ENCODE data around the gene DOCK2. TPM values are rescaled to one million over a fixed set of nuclear protein-coding genes. Genes with fewer than 3 reads are reported as not detected.
"Not testable (repeated sequence)": the region's sequence is repeated elsewhere in the genome, so short reads cannot be mapped to it uniquely, and the experiment has no call there.

Gene DOCK2
- polyA plus RNA-seq, 1 donor from 2014 or later = 114 TPM

DNA sequence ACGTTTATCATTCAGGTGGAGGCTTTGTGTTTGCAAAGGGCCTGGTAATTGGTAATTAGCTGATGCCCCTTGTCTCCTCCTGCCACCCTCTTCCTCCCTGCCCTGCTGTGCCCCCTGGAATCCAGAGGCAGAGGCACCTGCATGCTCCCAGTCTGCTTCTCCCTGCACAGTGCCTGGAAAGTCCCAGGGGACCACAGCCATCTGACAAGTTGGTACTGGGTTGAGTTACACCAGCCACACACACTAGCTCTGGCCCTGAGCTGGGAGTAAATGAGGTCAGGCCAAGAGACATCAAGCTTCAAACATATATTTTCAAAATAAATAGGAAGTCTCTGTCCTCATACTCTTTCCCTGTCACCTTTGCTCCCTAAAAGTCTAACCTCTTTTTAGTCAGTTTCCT is 286.9 kb downstream of the DOCK2 start:
- peaks cover 5% of the 10 kb centered on the region for H3K36me3 Mint-ChIP-seq
- peaks cover 0 to 6% (median 2%) of the 10 kb centered on the region in 3 donors for H3K4me1 Mint-ChIP-seq
- no peaks in the 10 kb centered on the region for H3K9me3 Mint-ChIP-seq
- no peak overlapping the region for H3K27ac Mint-ChIP-seq
- H3K4me3 Mint-ChIP-seq = no peak overlapping the region
- H3K27me3 Mint-ChIP-seq = no peaks in the 10 kb centered on the region

DNA sequence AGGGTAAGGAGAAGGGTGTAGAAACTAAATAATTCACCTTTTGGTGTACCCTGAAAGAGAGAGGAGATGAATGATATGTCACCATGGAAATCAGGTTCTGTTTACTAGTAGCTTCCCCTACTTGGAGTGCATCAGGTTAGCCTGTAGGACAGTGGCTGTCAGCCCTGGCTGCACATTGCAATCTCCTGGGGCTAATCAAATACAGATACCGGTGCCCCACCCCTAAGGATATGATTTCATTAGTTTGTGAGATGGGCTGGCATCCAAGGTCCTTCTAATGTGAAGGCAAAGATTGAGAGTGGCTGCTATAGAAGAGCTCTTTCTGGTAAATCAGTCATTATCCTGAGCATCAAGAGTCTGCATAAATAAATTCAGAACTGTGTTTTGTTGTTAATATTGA is 296.1 kb downstream of the DOCK2 start:
- Mint-ChIP-seq H3K4me1 (peaks cover 39 to 50% (median 47%) of the 10 kb centered on the region in 3 donors), H3K4me3 (no peak overlapping the region), H3K27me3 (no peaks in the 10 kb centered on the region), H3K36me3 (peaks cover 10% of the 10 kb centered on the region), H3K27ac (peak overlapping the region in 1 of 3 donors; percentile 51), H3K9me3 (no peaks in the 10 kb centered on the region)

DNA sequence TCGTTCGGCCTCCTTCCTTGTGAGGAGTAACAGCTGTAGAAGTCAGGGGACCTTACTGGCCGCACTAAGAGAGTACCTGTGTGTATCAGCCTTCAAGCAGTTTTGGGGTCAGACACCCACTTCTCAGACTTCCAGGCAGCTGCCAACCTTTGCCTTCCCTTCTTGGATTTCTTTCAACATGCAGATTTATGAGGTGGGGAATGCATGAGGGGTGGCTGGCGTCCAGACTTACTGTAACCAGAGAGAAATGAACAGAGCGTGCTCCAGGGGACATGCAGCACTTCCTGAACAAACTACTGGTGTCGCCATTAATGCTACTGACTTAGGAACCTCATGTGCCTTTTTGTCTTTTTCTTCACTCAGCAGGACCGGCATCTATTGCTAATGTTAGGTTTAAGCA is 296.5 kb downstream of the DOCK2 start:
- H3K36me3 Mint-ChIP-seq = peaks cover 10% of the 10 kb centered on the region
- no peaks in the 10 kb centered on the region for H3K9me3 Mint-ChIP-seq
- H3K4me1 Mint-ChIP-seq = peaks cover 37 to 50% (median 47%) of the 10 kb centered on the region in 3 donors
- H3K27me3 Mint-ChIP-seq = no peaks in the 10 kb centered on the region
- H3K27ac Mint-ChIP-seq = no peak overlapping the region
- H3K4me3 Mint-ChIP-seq = no peak overlapping the region

DNA sequence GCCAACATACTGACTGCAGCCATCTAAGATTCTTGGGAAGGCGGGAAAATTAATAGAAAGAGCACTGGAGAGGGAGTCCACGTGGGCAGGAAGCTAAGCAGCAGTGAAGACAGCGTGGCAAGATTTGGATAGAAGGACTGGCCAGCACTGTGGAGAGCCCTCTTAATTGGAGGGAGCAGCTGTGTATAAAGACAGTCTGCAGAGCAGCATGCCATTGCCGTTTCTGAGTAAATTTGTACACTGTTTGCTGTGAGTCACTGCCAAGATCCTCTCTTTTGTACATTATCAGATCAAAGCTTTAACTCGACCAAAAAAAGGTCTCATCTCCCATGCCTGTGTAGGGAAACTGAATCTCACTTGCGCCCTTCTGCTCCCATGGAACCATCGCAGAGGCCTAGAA is 297.9 kb downstream of the DOCK2 start:
- peak overlapping the region in 1 of 4 donors; percentile 39 for H3K4me3 Mint-ChIP-seq
- peaks cover 37 to 50% (median 47%) of the 10 kb centered on the region in 3 donors for H3K4me1 Mint-ChIP-seq
- H3K9me3 Mint-ChIP-seq = no peaks in the 10 kb centered on the region
- peaks cover 10% of the 10 kb centered on the region for H3K36me3 Mint-ChIP-seq
- no peak overlapping the region for H3K27ac Mint-ChIP-seq
- H3K27me3 Mint-ChIP-seq = no peaks in the 10 kb centered on the region

DNA sequence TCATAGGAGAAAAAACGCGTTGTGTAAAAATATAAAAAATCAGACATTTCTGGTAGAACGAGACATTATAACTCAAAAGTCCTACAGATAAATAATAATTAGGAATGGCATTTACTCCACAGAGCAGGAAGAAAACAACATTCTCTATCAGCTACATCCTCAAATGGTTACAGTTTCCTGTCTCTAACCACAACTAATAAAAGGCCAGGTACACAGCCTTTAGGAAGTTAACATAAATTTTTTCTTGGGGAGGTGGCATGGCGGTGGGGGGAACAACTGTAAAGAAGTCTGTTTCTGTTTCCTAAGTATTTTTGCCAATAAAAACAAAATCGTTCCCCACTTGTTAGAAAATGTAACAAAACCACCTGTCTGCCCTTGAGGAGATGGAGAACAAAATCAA is 298.7 kb downstream of the DOCK2 start:
- peaks cover 8% of the 10 kb centered on the region for H3K36me3 Mint-ChIP-seq
- H3K4me3 Mint-ChIP-seq = peak overlapping the region in 2 of 4 donors; percentile 39 to 79
- H3K9me3 Mint-ChIP-seq = no peaks in the 10 kb centered on the region
- H3K27ac Mint-ChIP-seq = no peak overlapping the region
- H3K4me1 Mint-ChIP-seq = peaks cover 34 to 47% (median 41%) of the 10 kb centered on the region in 3 donors
- H3K27me3 Mint-ChIP-seq = no peaks in the 10 kb centered on the region

DNA sequence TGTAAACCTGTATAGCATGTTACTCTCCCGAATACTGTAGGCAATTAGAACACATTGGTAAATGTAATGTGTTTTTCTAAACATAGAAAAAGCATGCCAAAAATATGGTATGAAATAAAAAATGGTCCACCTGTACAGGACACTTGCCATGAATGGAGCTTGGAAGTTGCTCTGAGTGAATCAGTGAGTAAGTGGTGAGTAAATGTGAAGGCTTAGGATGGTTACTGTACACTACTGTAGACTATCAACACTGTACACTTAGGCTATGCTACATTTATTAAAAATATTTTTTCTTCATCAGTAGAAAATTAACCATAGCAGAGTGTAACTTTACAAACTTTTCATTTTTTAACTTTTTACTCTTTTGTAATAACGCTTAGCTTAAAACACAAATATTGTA is 301.4 kb downstream of the DOCK2 start:
- H3K4me1 Mint-ChIP-seq = peaks cover 20 to 26% (median 24%) of the 10 kb centered on the region in 3 donors
- H3K36me3 Mint-ChIP-seq = peaks cover 3% of the 10 kb centered on the region
- H3K9me3 Mint-ChIP-seq = no peaks in the 10 kb centered on the region
- no peak overlapping the region for H3K27ac Mint-ChIP-seq
- H3K27me3 Mint-ChIP-seq = no peaks in the 10 kb centered on the region
- H3K4me3 Mint-ChIP-seq = no peak overlapping the region

DNA sequence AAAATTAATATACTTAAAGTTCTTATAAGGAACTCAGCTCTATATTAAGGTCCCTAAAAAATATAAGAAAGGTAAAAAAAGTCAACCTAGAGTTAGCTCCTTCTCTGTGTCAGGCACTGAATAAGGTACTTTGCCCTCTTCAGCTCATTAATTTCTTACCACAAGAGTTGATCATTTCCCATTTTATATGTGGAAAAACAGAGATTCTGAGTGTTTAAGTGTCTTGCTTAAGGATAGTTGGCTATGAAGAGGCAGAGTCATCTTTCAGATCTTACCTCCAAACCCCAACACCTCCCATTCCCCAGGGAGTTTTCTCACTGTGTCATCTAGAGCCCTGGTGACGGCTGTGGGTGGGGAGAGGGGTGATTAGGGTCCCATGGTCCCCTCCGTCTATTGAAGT is 302.7 kb downstream of the DOCK2 start:
- Mint-ChIP-seq H3K4me1 (peaks cover 17% of the 10 kb centered on the region in 3 donors), H3K4me3 (no peak overlapping the region), H3K27ac (peak overlapping the region in 1 of 3 donors; percentile 16), H3K27me3 (no peaks in the 10 kb centered on the region), H3K36me3 (peaks cover 3% of the 10 kb centered on the region), H3K9me3 (no peaks in the 10 kb centered on the region)

DNA sequence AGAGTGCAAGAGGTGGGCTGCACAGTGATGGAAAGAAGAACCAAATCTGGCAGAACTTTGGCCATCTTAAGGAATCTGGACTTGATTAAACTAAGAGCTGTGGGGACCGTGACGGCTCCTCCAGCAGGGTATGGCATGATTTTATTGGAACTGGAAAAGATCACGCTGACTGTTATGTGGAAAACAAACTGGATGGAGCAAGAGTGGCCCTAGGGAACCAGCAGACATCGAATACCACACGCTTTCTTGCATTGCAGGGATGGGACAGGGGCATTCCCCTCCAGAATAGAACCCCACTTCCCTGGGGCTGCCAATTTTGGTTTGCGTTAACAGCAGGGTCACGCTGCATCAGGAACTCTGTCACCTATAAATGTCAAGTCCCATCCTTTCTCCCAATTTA is 304.5 kb downstream of the DOCK2 start:
- H3K4me1 Mint-ChIP-seq = peaks cover 2 to 9% (median 5%) of the 10 kb centered on the region in 3 donors
- H3K27ac Mint-ChIP-seq = peak overlapping the region in 2 of 3 donors; percentile 6 to 76
- H3K27me3 Mint-ChIP-seq = no peaks in the 10 kb centered on the region
- H3K9me3 Mint-ChIP-seq = no peaks in the 10 kb centered on the region
- peak overlapping the region in 1 of 4 donors; percentile 67 for H3K4me3 Mint-ChIP-seq
- peaks cover 4% of the 10 kb centered on the region for H3K36me3 Mint-ChIP-seq

DNA sequence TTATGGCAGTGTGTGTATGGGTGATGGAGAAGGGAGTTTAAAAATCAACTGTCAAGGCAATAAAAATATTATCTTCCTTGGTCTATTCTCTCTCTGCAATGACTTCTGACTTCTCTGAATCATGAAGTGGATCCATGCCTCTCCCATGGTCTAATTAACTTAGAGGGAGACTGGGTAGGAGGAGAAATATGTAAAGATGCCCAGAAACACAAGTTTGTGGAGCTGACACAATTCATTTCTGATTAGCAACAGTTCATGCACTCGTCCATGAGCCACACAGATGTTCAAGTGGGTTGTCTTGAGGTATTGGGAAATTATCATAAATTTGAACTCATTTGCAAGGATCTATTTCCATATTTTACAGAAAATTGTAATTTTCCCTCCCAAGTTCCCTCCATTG is 305.1 kb downstream of the DOCK2 start:
- no peak overlapping the region for H3K4me3 Mint-ChIP-seq
- peak overlapping the region in 1 of 3 donors; percentile 6 for H3K27ac Mint-ChIP-seq
- peaks cover 5% of the 10 kb centered on the region for H3K36me3 Mint-ChIP-seq
- H3K27me3 Mint-ChIP-seq = no peaks in the 10 kb centered on the region
- no peaks in the 10 kb centered on the region for H3K9me3 Mint-ChIP-seq
- peaks cover 2 to 14% (median 5%) of the 10 kb centered on the region in 3 donors for H3K4me1 Mint-ChIP-seq

DNA sequence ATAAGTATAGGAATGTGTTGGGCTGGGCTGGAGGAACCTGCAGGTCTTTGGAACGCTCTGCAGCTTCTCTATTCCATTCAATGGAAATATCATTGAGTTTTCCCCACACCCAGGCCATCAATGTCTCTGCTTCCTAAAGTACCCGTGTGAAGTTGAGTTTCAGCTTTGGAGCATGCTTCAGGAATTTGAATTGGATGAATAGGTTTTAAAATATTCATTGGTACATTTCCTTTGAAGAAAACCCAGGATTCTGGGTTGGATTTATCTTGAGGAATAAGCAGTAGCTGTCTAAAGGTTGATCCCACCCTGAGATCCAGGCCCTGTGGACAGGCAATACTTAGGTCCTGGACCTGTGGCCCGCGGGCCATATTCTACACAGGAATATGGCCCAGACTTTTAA is 306.0 kb downstream of the DOCK2 start:
- Mint-ChIP-seq H3K9me3 (no peaks in the 10 kb centered on the region), H3K27me3 (no peaks in the 10 kb centered on the region), H3K4me1 (peaks cover 2 to 14% (median 6%) of the 10 kb centered on the region in 3 donors), H3K36me3 (peaks cover 5% of the 10 kb centered on the region), H3K4me3 (no peak overlapping the region), H3K27ac (peak overlapping the region in 1 of 3 donors; percentile 53)

DNA sequence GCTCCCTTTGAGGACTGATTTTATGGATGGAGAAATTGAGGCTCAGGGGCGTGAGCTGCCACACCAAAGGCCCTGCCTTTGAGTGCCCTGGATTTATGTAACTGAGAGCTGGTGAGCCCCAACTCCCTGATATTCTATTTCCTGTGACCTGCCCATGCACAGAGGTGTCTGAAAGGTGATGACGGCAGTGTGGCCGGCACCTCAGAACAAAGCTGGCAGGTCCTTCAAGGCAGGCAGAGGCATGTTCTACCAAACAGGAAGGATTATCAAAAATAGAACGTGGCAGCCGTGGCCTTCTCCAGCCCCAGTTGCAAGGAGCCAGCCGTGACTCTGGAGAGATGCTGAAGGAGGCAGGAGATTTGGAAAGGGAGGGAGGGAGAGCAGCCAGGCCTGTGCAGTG is 307.0 kb downstream of the DOCK2 start:
- H3K4me3 Mint-ChIP-seq = peak overlapping the region in 1 of 4 donors; percentile 58
- H3K9me3 Mint-ChIP-seq = no peaks in the 10 kb centered on the region
- peaks cover 2 to 14% (median 6%) of the 10 kb centered on the region in 3 donors for H3K4me1 Mint-ChIP-seq
- H3K36me3 Mint-ChIP-seq = peaks cover 5% of the 10 kb centered on the region
- H3K27ac Mint-ChIP-seq = peak overlapping the region in 1 of 3 donors; percentile 18
- no peaks in the 10 kb centered on the region for H3K27me3 Mint-ChIP-seq

DNA sequence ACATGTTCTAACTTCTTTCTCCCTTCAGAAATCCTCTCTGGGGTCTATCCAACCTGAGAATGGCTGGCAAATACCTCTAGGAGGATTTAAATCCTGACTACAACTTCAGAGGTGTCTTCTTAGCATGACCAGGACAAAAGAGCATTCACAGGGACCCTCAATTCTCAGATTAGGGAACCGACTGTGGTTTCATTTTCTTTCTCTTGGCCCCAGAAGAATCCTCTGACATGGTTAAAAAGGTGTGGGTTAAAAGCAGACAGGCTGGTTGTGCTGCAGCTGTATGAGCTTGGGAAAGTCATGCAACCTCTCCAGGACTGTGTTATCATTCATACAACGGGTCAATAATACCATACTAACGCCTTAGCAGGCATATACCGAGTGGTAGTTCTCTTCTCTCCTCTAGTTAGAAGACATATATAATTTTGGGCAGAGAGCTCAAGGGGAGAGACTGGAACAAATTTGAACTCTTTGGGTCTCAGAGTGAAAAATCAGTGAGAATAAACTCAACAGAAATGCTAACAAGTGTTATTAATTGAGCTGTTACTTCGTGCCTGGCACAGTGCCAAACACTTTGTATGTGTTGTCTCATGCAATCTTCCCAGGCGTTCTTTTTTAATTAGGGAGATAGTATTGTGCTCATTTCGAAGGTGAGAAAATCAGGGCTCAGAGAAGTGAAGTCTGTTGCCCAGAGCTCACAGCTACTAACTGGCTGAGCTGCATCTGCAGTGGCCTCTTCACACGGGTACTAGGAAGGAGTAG is 308.0 kb downstream of the DOCK2 start:
- Mint-ChIP-seq H3K27ac (no peak overlapping the region), H3K36me3 (peaks cover 5% of the 10 kb centered on the region), H3K27me3 (no peaks in the 10 kb centered on the region), H3K9me3 (no peaks in the 10 kb centered on the region), H3K4me3 (no peak overlapping the region), H3K4me1 (peaks cover 2 to 14% (median 6%) of the 10 kb centered on the region in 3 donors)

DNA sequence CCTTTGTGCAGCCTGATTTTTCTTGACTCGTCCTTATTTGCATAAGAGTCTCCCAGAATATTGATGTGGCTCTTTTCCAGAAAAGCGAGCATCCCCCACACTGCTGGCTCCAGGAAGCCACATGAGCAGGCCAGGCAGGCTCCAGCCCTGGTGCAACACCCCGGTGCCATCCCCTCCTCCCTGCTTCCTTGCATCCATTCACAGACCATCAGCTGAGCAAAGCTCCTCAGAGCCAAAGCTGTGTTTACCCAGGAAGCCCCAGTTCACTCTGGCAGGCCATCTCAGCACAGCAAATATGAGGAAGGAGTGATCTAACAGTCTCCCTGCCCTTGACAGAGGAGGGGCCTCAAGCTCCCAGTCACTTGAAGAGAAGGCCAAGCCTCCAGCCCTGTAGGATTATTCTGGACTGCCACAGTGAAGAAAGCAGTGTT is 308.8 kb downstream of the DOCK2 start:
- H3K9me3 Mint-ChIP-seq = no peaks in the 10 kb centered on the region
- H3K4me1 Mint-ChIP-seq = peaks cover 2 to 14% (median 6%) of the 10 kb centered on the region in 3 donors
- no peak overlapping the region for H3K4me3 Mint-ChIP-seq
- peaks cover 9% of the 10 kb centered on the region for H3K36me3 Mint-ChIP-seq
- H3K27ac Mint-ChIP-seq = no peak overlapping the region
- no peaks in the 10 kb centered on the region for H3K27me3 Mint-ChIP-seq

DNA sequence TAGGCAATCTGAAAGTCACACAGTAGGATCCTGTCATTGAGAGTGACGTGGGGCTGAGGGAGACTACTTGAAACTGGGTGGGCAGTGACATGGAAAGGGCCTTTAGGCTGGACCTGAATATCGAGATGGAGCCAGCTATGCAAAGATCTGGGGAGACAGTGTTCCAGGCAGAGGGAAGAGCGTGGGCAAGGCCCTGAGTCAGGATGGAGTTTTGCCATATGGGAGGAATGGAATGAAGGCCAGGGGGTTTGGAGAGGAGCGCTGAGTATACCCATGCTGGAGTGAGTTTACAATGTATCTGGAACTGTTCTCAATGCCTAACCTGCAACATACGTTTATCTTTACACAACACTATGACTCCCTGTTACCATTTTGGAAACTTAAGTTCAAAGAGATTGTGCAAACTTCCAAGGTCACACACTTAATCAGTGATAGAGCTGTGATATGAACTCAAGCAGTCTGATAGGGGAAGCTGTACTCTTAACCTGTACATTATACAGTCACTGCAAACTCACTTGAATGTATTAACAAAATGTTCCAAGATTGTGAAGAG is 309.7 kb downstream of the DOCK2 start:
- Mint-ChIP-seq H3K36me3 (peaks cover 9% of the 10 kb centered on the region), H3K4me3 (no peak overlapping the region), H3K4me1 (peaks cover 4 to 20% (median 9%) of the 10 kb centered on the region in 3 donors), H3K27me3 (no peaks in the 10 kb centered on the region), H3K9me3 (no peaks in the 10 kb centered on the region), H3K27ac (no peak overlapping the region)

DNA sequence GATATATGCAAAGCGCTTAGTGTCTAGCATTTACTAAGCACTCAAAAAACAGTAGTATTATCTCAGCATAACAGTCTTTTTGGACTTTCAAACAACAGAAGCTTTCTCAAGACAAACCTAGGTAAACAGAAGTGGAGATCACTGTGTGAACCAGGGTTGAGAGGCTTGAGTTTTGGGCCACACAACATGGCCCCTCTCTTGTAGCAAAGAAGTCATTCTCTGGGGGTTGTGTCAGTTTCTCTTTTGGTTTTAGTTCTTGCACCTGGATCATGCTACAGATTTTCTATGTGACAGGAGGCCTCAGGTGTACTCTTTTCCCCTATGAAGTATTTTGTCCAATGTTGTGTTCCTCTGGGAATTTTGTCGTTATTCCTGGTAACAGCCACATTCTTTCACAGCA is 313.3 kb downstream of the DOCK2 start:
- Mint-ChIP-seq H3K27me3 (no peaks in the 10 kb centered on the region), H3K27ac (no peak overlapping the region), H3K36me3 (peaks cover 11% of the 10 kb centered on the region), H3K9me3 (no peaks in the 10 kb centered on the region), H3K4me1 (peaks cover 3 to 19% (median 12%) of the 10 kb centered on the region in 3 donors), H3K4me3 (no peak overlapping the region)

DNA sequence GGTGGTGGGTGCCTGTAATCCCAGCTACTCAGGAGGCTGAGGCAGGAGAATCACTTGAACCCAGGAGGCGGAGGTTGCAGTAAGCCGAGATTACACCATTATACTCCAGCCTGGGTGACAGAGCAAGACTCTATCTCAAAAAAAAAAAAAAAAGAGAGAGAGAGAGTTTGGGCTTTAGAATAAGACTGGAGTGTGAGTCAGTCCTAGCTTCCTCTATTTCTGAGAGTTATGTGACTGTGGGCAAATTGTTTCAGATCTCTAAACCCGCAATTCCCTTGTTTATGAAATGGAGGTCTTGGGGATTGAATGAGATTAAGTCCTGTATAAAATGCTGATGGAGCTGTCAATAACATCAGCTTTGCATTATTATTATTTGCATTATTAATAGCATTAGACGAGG is 316.1 kb downstream of the DOCK2 start:
- peaks cover 5 to 13% (median 11%) of the 10 kb centered on the region in 3 donors for H3K4me1 Mint-ChIP-seq
- not testable (repeated sequence) for H3K27me3 Mint-ChIP-seq, H3K36me3 Mint-ChIP-seq, H3K9me3 Mint-ChIP-seq, H3K4me3 Mint-ChIP-seq, H3K27ac Mint-ChIP-seq
